Stimulated activated naive CD8-positive, alpha-beta T cell treated with anti-CD3 and anti-CD28 coated beads, Interleukin-15, Interleukin-2, amounts not matched to agents 100 U/mL and 50 U/mL, for 24 hours (primary cell): ENCODE data around the gene SMIM43.
"Not testable (repeated sequence)": the region's sequence is repeated elsewhere in the genome, so short reads cannot be mapped to it uniquely, and the experiment has no call there.

Experiments
- ATAC-seq: fragments of 150-1000 bp; cut with Tn5 transposase; one replicate; pipeline ENCODE4 v1.10.0; 2021
- DNase-seq: peaks from one replicate; pipeline ENCODE4 v3.0.0; 2021

Gene SMIM43

GRCh38 chr4:121736735-121737351, 28.1 kb downstream of the SMIM43 start:
- peak; percentile 46 for ATAC-seq
- peak; percentile 35 for DNase-seq

- no peak for ATAC-seq
- DNase-seq, result no peak
Measured at GRCh38 chr4:121734571-121734970, 30.4 kb downstream of the SMIM43 start.

GRCh38 chr4:121733942-121734341, 31.0 kb downstream of the SMIM43 start:
- ATAC-seq, result no peak
- DNase-seq, result no peak

GRCh38 chr4:121729753-121730152, 35.2 kb downstream of the SMIM43 start:
- ATAC-seq, result not testable (repeated sequence)

GRCh38 chr4:121728798-121729226, 36.2 kb downstream of the SMIM43 start:
- DNase-seq, result no peak

More at GRCh38 chr4:121729753-121730152, 35.2 kb downstream of the SMIM43 start:
- DNase-seq, result not testable (repeated sequence)

GRCh38 chr4:121728066-121728465, 36.9 kb downstream of the SMIM43 start:
- DNase-seq, result no peak
- no peak for ATAC-seq

More at GRCh38 chr4:121728798-121729226, 36.2 kb downstream of the SMIM43 start:
- ATAC-seq, result peak; percentile 42

GRCh38 chr4:121726642-121727268, 38.2 kb downstream of the SMIM43 start:
- no peak for DNase-seq
- peak; percentile 84 for ATAC-seq

GRCh38 chr4:121724671-121725070, 40.3 kb downstream of the SMIM43 start:
- ATAC-seq, result no peak
- no peak for DNase-seq

GRCh38 chr4:121721700-121722099, 43.3 kb downstream of the SMIM43 start:
- DNase-seq (no peak), ATAC-seq (no peak)

- no peak for DNase-seq
Measured at GRCh38 chr4:121720109-121720508, 44.9 kb downstream of the SMIM43 start.

GRCh38 chr4:121717680-121718237, 47.2 kb downstream of the SMIM43 start:
- ATAC-seq (no peak), DNase-seq (no peak)

More at GRCh38 chr4:121720109-121720508, 44.9 kb downstream of the SMIM43 start:
- ATAC-seq, result no peak

- DNase-seq (no peak), ATAC-seq (no peak)
Measured at GRCh38 chr4:121714548-121714947, 50.4 kb downstream of the SMIM43 start.

GRCh38 chr4:121712783-121713182, 52.2 kb downstream of the SMIM43 start:
- DNase-seq, result no peak
- ATAC-seq, result no peak

GRCh38 chr4:121712001-121712651, 52.8 kb downstream of the SMIM43 start:
- DNase-seq, result no peak
- no peak for ATAC-seq

GRCh38 chr4:121711263-121712000, 53.5 kb downstream of the SMIM43 start:
- ATAC-seq, result peak; percentile 53

GRCh38 chr4:121709766-121710405, 55.1 kb downstream of the SMIM43 start:
- DNase-seq, result no peak
- ATAC-seq, result no peak

More at GRCh38 chr4:121711263-121712000, 53.5 kb downstream of the SMIM43 start:
- DNase-seq, result peak; percentile 75
